DOHH2 (cell line): ENCODE measurements around the gene DOCK8.

Experiments
- H3F3A ChIP-seq: fragments of 200-600 bp; sonication (generic), shearing (Covaris generic); 2 replicates; pipeline ENCODE4 v1.6.0; 2016; ENCODE audit warnings: antibody characterized with exemption, mild to moderate bottlenecking; ENCODE audit not compliant: control insufficient read depth, insufficient read depth
- H3K27ac ChIP-seq: fragments of 200-600 bp; sonication (generic); 2 replicates; pipeline ENCODE4 v1.5.1; 2014; ENCODE audit warnings: low read depth, mild to moderate bottlenecking, low read length, moderate library complexity
- H3K27me3 ChIP-seq: fragments of 200-600 bp; sonication (generic); 2 replicates; pipeline ENCODE4 v1.6.1; 2014; ENCODE audit warnings: mild to moderate bottlenecking, low read length, mixed read lengths; ENCODE audit not compliant: control insufficient read depth
- H3K36me3 ChIP-seq: fragments of 200-600 bp; sonication (generic); 2 replicates; pipeline ENCODE4 v1.6.1; 2014; ENCODE audit warnings: mild to moderate bottlenecking, low read length, moderate library complexity, mixed read lengths; ENCODE audit not compliant: control insufficient read depth
- H3K4me1 ChIP-seq: fragments of 200-600 bp; sonication (generic); 2 replicates; pipeline ENCODE4 v1.6.1; 2014; ENCODE audit warnings: mild to moderate bottlenecking, low read length, mixed read lengths; ENCODE audit not compliant: control insufficient read depth
- H3K4me2 ChIP-seq: fragments of 200-600 bp; sonication (generic); 2 replicates; pipeline ENCODE4 v1.6.0; 2014; ENCODE audit warnings: mild to moderate bottlenecking, low read length, moderate library complexity
- H3K4me3 ChIP-seq: fragments of 200-600 bp; sonication (generic); 2 replicates; pipeline ENCODE4 v1.5.1; 2014; ENCODE audit warnings: mild to moderate bottlenecking, low read length, mixed read lengths
- H3K79me2 ChIP-seq: fragments of 200-600 bp; sonication (generic); 2 replicates; pipeline ENCODE4 v1.6.1; 2014; ENCODE audit warnings: mild to moderate bottlenecking, low read length, mixed read lengths; ENCODE audit not compliant: control insufficient read depth
- H3K9me2 ChIP-seq: fragments of 200-600 bp; sonication (generic); replicated peaks from 2 replicates; pipeline ENCODE4 v1.6.1; 2014; ENCODE audit warnings: mild to moderate bottlenecking, low read length, mixed read lengths; ENCODE audit not compliant: control insufficient read depth
- H3K9me3 ChIP-seq: fragments of 200-600 bp; sonication (generic); 2 replicates; pipeline ENCODE4 v1.6.1; 2014; ENCODE audit warnings: antibody characterized with exemption, low read length, mixed read lengths; ENCODE audit not compliant: control insufficient read depth, insufficient read depth
- H4K20me1 ChIP-seq: fragments of 200-600 bp; sonication (generic); 2 replicates; pipeline ENCODE4 v1.6.0; 2014; ENCODE audit warnings: low read depth, mild to moderate bottlenecking, antibody characterized with exemption, low read length, moderate library complexity; ENCODE audit not compliant: control insufficient read depth, insufficient read depth
- EZH2phosphoT487 ChIP-seq: fragments of 200-600 bp; sonication (generic); IDR thresholded peaks from 2 replicates; pipeline ENCODE4 v1.6.1; 2017; ENCODE audit warnings: borderline replicate concordance, mild to moderate bottlenecking, antibody characterized with exemption, low read length, moderate library complexity, mixed read lengths
- TF ChIP-seq, protein P1 (sequence below): fragments of 200-600 bp; sonication (generic); IDR thresholded peaks from one replicate; pipeline ENCODE4 v1.5.1; 2014; ENCODE audit warnings: antibody characterized with exemption, mild to moderate bottlenecking, low read depth, low read length; ENCODE audit not compliant: poor library complexity, severe bottlenecking

Gene DOCK8

DNA sequence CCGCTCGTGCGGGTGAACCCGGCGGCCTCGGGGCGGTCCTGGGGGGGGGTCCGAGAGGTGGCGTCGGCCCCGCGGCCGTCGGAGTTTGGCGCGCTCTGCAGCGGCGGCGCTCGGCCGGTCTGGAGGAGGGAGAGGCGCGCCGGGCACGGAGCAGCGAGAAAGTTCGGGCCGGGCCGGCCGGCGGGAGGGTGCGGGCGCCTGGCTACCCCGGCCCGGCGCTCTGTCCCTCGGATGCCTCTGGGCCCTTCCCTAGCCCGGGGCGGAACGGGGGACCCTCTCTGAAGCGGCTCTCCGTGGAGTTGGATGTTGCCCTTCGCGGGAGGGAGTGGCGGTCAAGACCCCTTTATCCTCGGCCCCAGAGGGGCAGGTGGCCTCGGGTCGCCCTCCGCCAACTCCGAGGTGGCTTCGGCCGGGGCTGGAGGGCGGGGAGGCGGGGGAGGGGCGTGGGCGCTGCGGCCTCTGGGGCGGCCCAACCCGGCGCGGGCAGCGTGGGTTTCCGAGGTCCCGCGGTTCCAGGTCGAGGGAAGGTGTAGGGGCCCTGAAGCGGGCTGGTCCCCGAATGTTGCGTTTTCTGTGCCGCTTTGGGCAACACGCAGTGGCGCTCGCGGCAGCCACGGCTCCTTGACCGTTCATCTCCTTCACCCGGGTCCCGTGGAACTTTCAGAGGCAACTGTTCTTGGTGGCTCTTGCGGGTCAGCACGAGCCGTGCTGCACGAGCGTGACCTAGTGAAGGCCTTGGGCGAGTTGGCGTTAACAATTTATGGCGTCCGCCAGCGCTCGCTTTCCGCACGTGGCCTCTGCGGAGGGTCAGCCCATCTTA lies 290.5 kb downstream of the DOCK8 start:
- peaks cover 56% of the 10 kb centered on the region for H3K4me1 ChIP-seq
- H3K27me3 ChIP-seq, result no peaks in the 10 kb centered on the region
- peaks cover 37% of the 10 kb centered on the region for H3K36me3 ChIP-seq
- peaks cover 10% of the 10 kb centered on the region for H3F3A ChIP-seq
- peak overlapping the region; percentile 83 for H3K4me3 ChIP-seq
- H3K79me2 ChIP-seq, result peaks cover 72% of the 10 kb centered on the region
- H3K27ac ChIP-seq, result peak overlapping the region; percentile 54
- H3K9me2 ChIP-seq, result no peaks in the 10 kb centered on the region
- H3K9me3 ChIP-seq, result no peaks in the 10 kb centered on the region
- H4K20me1 ChIP-seq, result peaks cover 5% of the 10 kb centered on the region; the same call in 1 of the 2 replicates
- H3K4me2 ChIP-seq, result peak overlapping the region; percentile 88
- TF ChIP-seq, protein P1, sequence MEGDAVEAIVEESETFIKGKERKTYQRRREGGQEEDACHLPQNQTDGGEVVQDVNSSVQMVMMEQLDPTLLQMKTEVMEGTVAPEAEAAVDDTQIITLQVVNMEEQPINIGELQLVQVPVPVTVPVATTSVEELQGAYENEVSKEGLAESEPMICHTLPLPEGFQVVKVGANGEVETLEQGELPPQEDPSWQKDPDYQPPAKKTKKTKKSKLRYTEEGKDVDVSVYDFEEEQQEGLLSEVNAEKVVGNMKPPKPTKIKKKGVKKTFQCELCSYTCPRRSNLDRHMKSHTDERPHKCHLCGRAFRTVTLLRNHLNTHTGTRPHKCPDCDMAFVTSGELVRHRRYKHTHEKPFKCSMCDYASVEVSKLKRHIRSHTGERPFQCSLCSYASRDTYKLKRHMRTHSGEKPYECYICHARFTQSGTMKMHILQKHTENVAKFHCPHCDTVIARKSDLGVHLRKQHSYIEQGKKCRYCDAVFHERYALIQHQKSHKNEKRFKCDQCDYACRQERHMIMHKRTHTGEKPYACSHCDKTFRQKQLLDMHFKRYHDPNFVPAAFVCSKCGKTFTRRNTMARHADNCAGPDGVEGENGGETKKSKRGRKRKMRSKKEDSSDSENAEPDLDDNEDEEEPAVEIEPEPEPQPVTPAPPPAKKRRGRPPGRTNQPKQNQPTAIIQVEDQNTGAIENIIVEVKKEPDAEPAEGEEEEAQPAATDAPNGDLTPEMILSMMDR, result no peak
- no peak for TF ChIP-seq EZH2phosphoT487

GRCh38 chr9:505741-506059 lies 291.0 kb downstream of the DOCK8 start:
- TF ChIP-seq, protein P1, result no peak
- TF ChIP-seq EZH2phosphoT487, result no peak
- Histone ChIP-seq H3K27me3 (no peaks in the 10 kb centered on the region), H3K4me1 (peaks cover 55% of the 10 kb centered on the region), H3F3A (peaks cover 9% of the 10 kb centered on the region), H3K36me3 (peaks cover 42% of the 10 kb centered on the region), H3K4me2 (peak overlapping the region; percentile 88), H3K9me3 (no peaks in the 10 kb centered on the region), H3K79me2 (peaks cover 77% of the 10 kb centered on the region), H3K4me3 (peak overlapping the region; percentile 83), H4K20me1 (peaks cover 5% of the 10 kb centered on the region; the same call in 1 of the 2 replicates), H3K27ac (peak overlapping the region; percentile 54), H3K9me2 (no peaks in the 10 kb centered on the region)

DNA sequence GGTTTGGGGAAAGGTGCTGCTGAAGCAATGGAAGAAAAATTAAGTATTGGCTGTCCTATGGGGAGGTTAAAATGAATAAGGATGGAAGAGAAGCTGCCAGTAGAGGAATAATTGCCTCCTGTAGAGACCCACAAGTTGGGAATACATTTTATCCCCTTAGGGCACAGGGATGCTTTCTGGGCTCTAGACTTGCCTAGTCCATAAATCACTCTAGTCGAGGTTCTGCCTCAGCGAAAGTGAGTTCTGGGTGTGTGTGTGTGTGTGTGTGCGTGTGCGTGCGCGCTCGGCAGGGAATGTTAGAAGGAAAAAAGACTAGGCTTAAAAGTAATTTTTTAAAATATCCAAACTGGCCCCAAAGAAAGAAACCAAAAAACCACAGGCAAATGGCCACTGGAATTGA lies 291.6 kb downstream of the DOCK8 start:
- peaks cover 3% of the 10 kb centered on the region; the same call in 1 of the 2 replicates for H3F3A ChIP-seq
- H3K27me3 ChIP-seq, result no peaks in the 10 kb centered on the region
- peaks cover 55% of the 10 kb centered on the region for H3K4me1 ChIP-seq
- H3K4me3 ChIP-seq, result peak overlapping the region; percentile 83
- H4K20me1 ChIP-seq, result peaks cover 5% of the 10 kb centered on the region; the same call in 1 of the 2 replicates
- H3K79me2 ChIP-seq, result peaks cover 83% of the 10 kb centered on the region
- peaks cover 48% of the 10 kb centered on the region for H3K36me3 ChIP-seq
- 0 out of 2 replicates have a peak overlapping the region, but pooled peaks have one; percentile 54 for H3K27ac ChIP-seq
- no peaks in the 10 kb centered on the region for H3K9me3 ChIP-seq
- peak overlapping the region; percentile 88 for H3K4me2 ChIP-seq
- no peaks in the 10 kb centered on the region for H3K9me2 ChIP-seq
- TF ChIP-seq EZH2phosphoT487, result no peak
- TF ChIP-seq, protein P1, result no peak
